Activated CD4-positive, alpha-beta T cell treated with anti-CD3 and anti-CD28 coated beads, Interleukin-2, amount 50 U/mL, for 48 hours (primary cell): ENCODE measurements around the gene HEPACAM2.

ENCODE experiments used
- DNase-seq, 2 experiments: peaks; one replicate each; pipeline ENCODE4 v3.0.0-alpha.2; 2020

Gene HEPACAM2

DNA sequence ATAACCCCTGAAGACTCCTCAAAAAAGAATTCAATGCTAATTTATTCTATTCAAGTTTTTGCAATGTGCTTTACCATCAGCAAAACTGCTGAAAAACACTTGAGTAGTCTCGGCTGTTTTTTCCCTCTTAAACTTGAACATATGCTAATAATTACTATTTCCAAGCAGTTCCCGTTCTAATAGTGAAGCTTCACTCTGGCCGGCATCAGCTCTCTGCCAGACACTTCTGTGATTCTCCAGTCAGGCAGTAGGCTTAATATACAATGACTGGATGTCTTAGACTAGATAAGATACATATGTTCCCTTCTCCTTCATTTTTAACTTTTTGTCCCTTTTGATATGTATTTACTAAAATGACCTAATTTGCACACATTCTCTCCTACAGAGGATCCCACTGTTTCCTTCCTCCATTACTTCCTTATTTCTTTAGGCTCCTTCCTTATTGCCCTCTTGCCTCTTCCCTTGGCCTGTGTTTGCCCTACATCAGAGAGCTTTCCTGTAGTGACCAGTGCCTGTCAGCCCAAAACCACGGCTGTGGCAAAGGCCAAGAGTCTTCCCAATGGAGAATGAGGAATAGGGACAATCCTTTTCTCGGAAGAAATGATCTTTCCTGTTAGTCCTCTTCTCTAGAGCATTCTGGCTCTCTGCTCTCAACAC is 23.5 kb downstream of the HEPACAM2 start:
- DNase-seq: no peak

DNA sequence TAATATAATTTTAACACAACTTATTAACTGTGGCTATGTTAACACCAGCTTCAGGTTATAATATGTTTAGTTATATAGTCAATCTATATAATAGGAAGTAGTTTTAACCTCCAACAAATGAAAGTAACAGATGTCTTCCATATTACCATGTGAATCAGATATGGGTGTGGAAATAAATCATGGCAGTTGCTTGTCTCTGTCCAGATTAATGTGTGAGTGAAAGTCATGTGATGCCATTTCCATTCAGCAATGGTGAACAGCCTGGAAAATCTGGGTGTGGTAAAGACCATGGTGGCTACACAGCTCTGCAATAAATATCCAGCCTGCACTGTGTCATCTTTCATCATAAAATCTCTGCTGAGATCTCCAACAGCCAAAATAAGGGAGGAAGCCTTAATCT is 27.8 kb downstream of the HEPACAM2 start:
- DNase-seq: no peak

DNA sequence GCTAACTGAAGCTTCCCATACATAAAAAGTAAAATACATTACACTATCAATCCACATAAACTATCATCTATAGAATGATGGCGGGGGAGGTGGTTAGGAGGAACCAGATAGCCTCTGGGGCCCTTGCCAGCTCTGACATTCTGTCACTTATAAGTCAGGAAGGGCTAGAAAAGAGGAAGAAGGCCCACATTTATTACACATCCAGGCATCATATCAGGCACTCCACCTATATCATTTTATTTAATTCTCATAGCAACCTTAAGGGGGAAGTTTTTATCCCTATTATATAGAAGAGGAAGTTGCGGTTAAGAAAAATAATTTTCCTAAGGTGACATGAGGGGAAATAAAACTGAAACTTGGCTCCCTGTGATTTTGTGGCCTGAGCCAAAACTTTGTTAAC is 29.9 kb downstream of the HEPACAM2 start:
- DNase-seq: no peak

DNA sequence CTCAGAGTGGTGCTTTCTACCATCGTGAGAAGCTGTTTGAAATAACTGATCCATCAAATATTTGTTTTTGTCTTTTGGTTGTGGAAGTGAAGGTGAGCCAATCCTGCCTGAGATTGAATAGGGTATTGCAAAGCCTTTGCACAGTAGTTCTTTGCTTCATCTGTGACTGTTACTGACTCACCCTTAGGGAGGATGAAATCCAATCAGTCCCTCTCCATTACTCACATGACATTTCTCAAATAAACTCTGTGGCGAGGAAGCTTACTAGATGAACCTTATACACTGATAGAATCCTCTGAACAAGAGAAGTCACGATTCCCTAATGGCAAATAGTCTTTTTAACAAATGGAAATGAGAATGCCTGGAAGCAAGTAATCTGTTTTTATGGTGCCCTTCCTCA is 31.9 kb downstream of the HEPACAM2 start:
- no peak for DNase-seq

DNA sequence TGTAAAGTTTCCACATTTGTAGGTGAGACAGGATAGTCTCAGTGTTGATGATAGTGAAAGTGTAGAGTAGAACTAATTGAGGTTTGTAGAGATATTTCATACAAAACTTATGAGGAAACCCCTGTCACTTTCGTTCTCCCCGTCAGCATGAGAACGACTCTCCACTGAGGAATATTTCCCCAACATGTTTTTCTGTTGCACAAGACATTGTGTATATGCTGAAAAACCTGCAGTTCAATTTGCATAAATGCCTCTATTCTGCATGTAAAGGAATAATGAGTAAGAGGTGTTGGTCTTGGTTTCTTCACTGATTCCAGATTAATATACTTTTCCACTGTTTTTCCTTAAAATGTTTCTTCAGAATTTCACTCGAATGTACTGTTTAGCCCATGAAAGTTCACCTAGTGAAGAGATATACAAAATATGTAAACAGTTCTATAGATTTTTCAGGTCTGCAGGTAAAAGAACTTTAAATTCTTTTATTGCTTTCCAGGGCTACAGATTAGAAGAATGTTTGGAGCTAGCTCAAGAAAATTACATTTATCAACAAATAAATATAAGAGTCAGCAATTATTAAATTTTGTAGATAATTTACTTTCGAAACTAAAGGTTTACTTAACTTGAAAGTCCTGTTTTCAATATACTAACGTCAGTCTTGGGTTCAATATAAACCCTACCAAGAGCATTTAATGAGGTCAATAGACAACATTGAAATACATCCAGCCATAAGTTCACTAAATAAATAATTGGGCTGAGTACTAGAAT is 37.2 kb downstream of the HEPACAM2 start:
- DNase-seq: no peak

DNA sequence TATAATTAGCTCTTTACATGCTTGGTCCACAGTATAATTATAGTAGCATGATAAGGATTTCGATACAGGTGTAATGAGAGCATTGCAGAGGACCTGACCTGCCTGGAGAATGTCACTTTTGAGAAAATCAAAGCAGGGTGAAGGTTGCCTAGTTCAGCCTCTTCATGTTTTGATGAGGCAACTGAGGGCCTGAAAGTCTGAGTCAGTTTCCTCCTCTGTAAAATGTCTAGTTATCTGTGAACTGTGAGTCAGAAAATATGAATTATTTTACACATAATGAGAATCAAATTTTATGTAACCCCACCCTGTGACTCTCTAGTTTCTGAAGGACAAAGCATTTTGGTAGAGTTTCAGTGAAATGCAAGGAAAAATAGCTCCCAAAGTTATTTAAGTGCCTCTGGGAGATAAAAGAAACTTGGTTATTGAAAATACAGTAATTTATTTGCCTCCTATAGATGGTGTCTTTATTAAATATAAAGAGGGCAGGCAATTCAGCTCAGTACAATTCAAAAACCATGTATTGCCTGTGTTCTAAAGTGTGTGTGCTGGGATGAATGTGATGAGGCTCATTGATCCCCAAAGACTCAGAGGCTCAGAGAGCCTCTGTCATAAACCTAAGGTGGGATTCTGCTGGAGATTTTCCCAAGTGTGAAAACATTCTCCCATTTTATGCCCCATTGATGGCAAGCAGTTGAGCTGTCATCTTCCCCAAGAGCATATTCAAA is 40.8 kb downstream of the HEPACAM2 start:
- DNase-seq: peak in 1 of 2 experiments; percentile 9

DNA sequence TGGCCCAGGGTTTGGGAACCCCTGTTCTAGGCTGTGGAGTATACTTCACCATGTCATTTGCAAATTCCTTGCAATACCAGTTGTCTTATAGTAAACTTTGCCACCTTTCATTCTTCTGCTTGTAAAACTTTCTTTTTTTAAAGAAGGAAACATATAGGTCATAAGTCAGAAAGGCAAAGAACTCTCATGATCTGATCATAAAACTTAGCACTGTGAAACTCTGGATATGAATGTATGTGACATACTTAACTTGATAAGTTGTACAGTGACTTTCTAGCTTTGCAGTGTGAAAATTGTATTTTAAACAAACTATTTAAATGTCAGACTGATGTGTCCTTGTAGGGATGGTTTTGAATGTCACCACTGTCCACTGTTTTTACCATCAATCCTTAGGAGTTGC is 47.1 kb downstream of the HEPACAM2 start:
- no peak for DNase-seq

DNA sequence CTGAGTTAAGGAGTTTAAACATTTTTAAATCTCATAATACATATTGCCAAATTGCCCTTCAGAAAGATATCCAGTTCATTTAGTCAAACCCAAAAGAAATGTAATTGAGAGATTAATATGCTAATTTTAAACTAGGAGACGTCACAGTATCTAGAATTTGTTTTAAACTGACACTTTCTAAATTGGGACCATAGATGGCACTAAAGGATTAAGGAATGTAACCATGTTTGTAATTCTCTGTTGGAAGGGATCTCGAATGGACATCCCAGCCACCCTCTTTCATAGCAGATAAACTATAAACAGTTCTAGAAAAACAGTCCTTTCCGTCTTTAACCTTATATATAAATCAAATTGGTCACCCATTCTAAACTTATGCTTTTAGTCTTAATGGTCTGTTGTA is 48.1 kb downstream of the HEPACAM2 start:
- no peak for DNase-seq

DNA sequence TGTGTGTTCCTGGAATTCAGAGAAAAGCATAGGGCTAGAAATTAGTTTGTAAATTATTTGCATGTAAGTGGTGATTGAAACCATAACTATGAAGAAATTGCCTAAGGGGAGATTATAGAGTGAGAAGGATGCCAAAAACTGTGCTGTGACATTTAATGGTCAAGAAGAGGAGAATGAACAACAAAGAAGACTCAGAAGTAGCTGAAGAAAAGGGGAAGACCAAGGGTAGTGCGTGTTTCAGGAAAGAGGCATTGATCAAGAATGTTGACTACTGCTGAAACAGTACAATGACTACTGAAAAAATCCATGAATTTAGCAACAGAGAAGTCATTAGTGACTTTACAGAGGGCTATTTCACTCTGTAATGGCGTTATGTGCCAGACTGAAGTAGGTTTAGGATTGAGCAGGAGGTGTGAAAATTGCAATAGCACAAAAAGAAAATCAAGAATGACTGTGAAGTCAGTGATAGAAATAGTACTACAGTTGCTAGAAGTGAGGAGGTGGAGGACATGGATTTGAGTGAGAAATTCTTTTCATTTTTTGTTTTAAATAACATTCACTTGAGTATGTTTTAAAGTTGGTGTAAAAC is 49.2 kb downstream of the HEPACAM2 start:
- no peak for DNase-seq

DNA sequence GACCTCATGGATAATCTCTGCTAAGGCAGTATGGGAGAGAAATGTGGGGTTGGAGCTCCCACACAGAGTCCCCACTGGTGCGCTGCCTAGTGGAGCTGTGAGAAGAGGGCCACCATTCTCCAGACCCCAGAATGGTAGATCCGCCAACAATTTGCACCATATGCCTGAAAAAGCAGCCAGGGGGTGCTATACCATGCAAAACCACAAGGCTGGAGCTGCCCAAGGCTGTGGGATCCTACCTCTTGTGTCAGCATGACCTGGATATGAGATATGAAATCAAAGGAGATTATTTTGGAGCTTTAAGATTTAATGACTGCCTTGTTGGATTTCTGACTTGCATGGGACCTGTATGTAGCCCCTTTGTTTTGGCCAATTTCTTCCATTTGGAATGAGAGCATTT is 51.0 kb downstream of the HEPACAM2 start:
- DNase-seq: no peak

DNA sequence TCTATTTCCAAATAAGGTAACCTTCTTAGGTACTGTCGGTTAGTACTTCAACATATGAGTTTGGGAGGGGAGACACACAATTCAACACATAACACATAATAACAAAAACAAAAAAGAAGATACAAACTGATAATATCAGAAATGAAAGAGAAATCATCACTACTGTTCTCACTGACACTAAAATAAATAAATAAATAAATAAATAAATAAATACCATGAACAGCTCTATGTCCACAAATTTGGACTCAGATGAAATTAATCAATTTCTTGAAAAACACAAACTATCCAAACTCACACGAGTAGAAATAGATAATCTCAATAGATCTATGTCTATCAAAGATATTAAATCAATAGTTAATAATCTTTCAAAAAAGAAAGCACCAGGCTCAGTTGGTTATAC is 53.6 kb downstream of the HEPACAM2 start:
- DNase-seq: no peak

DNA sequence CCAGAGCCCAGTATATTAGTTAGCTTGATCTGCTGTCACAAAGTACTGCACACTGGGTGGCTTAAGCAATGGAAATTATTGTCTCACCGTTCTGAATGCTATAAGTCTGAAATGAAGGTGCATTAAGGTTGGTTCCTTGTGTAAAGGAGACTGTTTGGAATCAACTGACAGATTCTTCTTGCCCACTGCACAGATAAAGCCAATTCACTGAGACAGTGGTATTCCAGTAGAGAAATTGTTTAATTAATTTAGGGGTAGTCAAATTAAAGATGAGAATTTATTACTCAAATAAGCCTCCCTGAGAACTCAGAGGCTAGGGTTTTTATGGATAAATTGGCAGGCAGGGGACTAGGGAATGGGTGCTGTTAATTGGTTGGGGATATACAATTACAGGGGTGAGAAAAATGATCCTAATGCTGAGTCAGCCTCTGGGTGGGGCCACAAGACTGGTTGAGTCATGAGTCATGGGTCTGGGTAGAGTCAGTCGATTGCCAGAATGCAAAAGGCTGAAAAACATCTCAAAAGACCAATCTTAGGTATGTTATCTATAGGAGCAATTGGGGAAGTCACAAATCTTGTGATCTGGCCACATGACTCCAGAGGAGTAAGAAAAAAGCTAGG is 54.6 kb downstream of the HEPACAM2 start:
- no peak for DNase-seq

DNA sequence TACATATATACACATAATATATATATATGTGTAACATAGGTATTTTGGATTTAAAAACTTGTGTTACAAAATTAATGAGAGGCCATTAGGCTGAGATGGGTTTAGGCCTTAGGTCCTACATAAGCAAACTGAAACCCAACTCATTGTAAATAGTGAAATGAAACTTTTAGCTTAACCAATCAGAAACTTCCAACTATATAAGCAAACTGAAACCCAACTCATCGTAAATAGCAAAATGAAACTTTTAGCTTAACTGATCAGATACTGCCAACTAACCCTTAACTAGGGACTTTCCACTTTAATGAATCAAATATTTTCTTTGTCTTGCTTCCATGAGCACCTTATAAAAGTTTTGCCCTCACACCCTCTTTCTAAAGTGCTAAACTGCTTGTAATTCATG is 60.8 kb downstream of the HEPACAM2 start:
- DNase-seq: no peak

DNA sequence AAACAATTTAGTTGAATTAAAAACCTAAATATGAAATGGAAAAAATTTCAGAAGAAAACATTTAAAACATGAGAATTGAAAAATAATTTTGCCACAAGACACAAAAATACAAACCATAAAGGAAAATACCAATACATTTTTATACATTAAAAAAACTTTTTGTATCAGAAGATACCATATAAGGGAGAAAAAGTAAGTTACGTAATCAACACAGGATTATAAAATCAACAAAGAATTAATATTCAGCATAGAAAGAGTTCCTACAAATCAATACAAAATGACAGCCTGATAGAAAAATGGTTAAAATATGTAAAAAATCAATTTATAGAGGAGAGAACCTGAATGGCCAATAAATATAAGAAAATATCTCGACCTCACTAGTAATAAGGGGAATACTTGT is 61.5 kb downstream of the HEPACAM2 start:
- DNase-seq: no peak

DNA sequence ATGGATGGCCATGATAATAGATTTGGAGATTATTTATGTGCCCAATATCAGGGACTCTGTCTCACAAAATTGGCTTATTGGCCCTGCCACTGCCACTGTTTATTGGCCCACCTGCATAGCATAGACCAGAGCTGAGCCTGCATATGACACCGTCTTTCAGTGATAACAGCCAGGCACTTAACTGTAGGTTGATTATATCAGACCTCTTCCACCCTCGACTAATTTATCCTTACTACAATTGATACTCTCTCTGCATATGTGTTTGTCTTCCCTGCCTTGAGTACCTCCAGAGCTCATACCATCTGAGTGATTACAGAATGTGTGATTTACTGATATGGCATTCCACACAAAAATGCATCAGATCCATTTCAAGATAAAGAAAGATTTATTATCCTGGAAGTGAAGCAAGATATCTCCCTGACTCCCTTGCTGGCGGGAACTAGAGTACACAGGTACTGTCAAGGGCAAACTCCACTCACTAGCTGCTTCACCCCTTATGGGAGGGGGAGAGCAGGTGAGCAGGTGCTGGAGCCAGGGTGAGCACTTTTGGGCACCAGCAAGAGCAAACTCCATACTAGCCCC is 65.0 kb downstream of the HEPACAM2 start:
- no peak for DNase-seq

DNA sequence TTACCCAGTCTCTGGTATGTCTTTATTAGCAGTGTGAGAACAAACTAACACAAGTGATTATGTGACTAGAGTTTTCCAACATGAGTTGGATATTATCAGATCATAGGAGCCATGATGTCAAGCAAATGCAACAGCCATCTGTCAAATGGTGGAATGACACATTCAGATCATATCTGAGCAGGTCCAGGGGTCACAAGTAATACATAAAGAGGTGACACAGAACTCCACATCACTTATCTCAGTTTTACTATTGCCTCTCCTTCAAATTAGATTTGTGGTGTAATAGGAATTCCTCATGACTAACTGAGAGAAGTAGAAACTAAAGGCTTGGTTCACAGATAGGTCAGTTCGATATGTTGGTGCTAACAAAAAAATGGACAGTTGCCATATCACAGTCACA is 65.9 kb downstream of the HEPACAM2 start:
- DNase-seq: no peak

DNA sequence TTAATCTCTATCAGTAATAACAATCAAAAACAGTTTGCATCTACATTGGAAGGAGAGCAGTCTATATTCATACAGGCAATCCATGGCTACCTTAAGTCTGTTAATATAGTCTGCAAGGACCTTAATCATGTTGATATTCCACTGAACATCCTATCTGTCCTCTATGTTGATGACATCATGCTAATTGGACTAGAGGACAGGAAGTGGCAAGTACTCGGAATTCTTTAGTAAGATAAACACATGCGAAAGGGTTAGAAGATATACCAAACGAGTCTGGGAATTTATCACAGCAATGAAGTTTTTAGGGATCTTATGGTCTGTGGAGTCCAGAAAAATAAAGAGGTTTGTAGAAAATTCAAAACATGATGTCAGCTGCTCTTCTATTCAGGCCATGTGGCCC is 66.8 kb downstream of the HEPACAM2 start:
- no peak for DNase-seq

DNA sequence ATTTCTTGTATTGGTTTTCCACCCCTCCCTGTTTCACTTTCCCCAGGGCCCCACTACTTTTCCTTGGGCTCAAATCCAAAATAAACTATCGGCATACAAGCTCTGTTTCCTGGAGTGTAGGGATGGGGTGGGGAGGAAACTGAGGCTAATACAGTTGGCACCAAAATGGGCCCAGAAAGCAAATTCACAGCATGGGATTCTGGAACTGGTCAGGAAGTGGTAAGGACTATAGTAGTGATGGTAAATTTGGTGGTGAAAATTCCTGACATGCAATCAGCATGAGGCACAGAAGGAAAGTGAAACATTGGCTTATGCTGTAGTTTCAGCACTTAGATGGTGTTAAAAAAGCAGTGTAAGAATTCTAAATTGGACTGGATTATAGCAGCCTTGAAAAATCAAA is 69.4 kb downstream of the HEPACAM2 start:
- DNase-seq: no peak

DNA sequence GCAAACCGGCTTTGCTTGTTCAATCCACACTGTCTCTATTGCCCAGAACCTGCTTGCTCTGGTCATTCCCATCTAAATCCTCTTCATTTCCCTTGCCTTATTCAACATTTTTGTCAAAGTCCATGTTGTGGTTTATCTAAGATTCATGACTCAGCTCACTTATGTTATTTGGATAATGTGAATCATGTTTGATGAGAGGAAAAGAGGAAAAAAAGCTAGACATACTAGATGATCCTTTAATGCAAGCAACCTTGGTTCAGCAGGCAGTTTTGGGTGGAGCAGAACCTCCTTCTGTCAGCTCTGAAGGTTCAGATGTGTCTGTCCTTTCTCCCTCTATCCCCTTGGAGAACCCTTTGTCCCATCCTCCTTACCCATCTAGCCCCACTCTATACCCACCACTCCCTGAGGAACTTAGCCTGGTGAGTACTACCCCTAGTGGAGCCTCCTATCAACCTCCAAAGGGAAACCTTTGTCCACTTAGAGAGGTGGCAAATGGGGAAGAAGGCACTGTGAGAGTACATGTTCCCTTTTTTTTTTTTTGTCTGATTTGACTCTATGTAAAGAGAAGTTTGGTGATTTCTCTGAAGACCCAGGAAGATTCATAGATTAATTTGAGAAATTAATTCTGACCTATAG is 76.0 kb downstream of the HEPACAM2 start:
- no peak for DNase-seq

DNA sequence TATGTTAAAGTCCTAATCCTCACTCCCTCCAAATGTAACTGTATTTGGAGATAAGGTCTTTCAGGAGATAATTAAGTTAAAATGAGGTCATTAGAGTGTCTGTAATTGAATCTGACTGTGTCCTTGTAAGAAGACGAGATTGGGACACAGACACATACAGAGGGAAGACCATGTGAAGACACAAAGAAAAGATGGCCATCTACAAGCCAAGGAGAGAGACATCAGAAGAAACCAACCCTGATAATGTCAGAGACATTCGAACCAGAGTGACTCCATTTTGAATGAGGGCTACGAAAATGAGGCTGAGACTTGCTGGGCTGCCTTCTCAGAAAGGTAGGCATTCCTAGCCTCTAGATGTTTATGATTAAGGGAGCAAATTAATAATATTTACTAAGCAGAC is 77.5 kb downstream of the HEPACAM2 start:
- no peak for DNase-seq

DNA sequence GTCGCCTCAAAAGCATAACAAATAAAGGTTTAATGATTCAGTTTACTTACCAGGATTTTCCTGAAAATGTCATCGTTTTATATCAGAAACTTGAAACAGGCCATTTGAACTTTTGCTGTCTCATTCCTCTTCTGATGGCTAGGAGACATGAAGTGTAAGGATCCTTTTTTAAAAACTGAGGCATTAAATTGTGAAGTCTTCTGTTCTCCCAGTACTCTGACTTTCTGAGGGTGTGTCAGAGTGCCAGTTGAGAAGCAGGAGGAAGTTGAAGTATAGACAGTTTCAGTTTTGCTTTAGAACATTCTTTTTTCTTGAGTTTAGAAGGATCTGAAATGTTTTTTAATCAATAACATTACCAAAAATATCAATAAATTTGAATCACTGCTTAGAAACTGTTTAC is 78.1 kb downstream of the HEPACAM2 start, which contains the start of gene SAMD9L:
Gene SAMD9L (minus strand): TSS at position 242 of the 400 bp plus-strand sequence. CDS start 12,414 bp downstream, outside the sequence.
- no peak for DNase-seq

DNA sequence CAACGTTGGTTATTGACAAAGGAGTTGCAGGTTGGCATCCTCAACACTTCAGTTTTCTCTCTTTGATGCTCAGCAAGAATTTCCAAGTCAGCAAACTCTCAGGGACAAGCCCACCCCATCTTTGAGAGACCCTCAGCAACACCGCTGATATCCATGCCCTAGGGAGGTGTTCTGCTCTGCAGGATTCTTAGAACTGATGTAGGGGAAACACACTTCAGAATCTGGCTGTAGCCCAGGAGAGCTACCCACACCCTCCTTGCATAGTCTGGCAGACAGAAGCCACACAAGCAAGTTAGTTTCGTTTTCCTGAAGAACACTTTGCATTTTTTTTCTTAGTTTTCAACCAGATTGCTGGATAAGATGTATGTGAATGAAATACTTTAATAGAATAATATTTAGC is 78.9 kb downstream of the HEPACAM2 start:
- peak; percentile 29 to 36 for DNase-seq
